Activated CD8-positive, alpha-beta memory T cell treated with anti-CD3 and anti-CD28 coated beads, Interleukin-2, amount 50 U/mL, for 24 hours (primary cell): ENCODE measurements around the gene LGALS14.
"Not testable (repeated sequence)": the region's sequence is repeated elsewhere in the genome, so short reads cannot be mapped to it uniquely, and the experiment has no call there.

Source experiments
- DNase-seq: peaks from one replicate; pipeline ENCODE4 v3.0.0-alpha.2; 2020; ENCODE audit errors: extremely low read depth

The LGALS14 gene, protein sequence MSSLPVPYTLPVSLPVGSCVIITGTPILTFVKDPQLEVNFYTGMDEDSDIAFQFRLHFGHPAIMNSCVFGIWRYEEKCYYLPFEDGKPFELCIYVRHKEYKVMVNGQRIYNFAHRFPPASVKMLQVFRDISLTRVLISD

DNA sequence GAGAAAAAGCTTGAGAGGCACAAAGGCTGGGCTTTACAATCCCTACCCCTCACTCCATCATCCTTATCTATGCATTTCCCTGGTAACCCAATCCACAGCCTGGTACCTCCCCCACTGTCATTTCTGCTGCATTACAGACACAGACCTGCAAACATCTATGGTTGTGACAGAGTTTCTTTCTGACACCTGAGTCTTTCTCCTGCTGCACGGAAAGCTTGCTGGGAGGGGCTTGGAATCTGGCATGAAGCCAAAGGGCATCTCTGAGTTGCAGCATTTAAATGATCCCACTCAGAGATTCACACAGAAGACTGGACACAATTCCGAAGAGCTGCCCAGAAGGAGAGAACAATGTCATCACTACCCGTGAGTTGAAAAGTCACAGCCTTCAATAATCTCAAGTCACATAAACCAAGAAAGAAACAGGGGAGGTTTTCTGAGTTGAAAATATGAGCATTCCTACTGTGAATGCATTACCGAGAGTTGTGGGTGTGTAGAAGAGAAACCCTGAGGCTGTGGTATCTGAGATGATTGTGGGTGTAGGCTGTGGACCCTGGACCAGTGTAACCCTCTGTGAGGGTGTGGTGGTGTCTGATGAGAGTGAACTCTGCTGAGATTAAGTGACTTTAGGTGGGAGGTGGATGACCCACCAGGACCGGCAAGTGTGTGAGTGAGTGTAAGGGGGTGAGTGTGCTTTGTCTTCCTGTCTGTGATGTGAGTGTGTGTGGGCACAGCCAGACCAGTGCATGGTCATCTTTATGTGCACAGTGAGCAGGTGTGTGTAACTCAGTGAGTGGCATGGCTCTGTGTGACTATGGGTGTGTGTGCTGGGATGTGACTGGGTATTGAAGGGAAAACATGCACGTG, at the start of gene LGALS14:
TSS of gene LGALS14 (plus strand) at position 301 of the 864 bp plus-strand sequence. CDS start at position 349, 48 bp downstream.
- DNase-seq = no peak

DNA sequence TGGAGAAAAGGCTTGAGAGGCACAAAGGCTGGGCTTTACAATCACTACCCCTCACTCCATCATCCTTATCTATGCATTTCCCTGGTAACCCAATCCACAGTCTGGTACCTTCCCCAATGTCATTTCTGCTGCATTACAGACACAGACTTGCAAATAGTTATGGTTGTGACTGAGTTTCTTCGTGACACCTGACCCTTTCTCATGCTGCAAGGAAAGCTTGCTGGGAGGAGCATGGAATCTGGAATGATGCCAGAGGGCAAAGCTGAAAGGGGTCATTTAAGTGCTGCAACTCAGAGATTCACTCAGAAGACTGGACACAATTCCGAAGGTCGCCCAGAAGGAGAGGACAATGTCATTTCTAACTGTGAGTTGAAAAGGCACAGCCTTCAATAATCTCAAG, 48.7 kb upstream of the LGALS14 start, which contains the start of gene LGALS16:
TSS of gene LGALS16 (plus strand) at position 301 of the 400 bp plus-strand sequence. CDS start at position 350, 49 bp downstream.
- no peak for DNase-seq

DNA sequence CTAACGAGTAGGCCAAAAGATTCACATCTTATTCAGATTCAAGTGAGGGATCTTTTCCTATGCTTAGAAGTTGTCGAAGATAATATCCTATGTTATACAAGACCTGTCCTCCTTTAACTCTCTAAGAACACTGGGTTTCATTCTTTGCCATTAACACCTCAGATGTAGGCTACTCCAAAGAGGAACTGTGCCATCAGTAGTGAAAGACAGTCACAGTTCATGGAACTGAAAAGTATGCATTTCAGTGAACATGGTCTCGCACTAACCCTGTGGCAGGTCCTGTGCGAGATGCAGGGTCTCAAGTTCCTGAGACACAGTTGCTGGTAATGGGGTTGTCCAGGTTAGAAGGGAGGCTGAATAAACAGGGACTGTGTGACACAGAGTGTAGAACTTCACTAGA, 44.5 kb upstream of the LGALS14 start:
- DNase-seq = no peak

DNA sequence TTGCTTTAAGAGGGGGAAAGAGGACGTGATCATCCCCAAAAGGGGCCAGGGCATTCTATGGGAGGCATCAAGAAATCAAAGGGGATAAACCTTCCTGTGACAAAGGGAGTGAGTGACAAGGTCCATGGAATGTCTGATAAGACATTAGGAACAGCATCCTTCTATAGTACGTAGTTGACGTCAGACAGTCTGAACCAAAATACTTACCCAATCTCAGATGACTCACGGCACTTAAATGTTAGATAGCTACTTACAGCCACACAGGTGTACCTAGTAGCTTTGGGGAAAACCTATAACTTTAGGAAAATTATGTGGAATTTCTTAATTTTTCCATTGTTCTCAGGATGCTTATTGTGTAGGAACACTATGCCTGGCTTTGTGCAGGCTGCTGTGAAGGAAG, 43.6 kb upstream of the LGALS14 start:
- no peak for DNase-seq

DNA sequence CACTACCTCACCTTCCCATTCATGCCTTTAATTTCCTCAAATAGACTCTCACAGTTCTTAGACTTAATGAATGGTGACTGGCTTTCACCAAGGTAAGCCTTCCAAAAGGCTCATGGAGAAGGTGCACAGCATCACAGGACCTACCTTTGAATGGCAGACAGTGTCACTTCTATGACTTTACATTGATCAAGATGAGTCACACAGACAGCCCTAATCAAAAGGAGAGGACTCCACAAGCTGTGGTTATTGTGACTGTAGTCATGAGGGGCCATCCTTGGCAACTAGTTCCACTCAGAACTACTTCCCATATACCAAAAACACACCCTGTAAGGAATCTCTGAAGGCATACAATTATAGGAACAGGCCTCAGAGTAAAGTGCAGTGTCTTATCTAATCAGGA, 42.7 kb upstream of the LGALS14 start:
- DNase-seq = no peak

DNA sequence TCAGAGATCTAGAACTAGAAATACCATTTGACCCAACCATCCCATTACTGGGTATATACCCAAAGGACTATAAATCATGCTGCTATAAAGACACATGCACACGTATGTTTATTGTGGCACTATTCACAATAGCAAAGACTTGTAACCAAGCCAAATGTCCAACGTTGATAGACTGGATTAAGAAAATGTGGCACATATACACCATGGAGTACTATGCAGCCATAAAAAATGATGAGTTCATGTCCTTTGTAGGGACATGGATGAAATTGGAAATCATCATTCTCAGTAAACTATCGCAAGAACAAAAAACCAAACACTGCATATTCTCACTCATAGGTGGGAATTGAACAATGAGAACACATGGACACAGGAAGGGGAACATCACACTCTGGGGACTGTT, 34.4 kb upstream of the LGALS14 start:
- DNase-seq = not testable (repeated sequence)

DNA sequence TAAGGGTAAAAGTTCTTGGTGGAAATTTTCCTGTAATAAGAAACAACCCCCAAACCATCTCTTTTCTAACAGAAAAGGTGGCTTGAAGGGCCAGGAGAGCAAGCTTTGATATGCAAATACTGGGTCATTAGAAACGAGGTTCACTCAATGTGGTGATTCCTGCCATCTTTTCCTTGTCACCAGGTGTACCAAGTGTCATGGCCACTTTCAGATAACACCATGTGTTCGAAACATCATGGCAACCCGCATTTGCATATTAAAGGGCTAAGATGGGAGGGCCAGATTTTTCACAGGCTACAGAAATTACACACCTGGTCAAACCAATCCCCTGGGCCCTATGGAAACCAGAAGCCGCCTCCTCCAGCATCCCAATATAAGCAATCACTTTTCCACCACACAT, 33.3 kb upstream of the LGALS14 start:
- DNase-seq = no peak

DNA sequence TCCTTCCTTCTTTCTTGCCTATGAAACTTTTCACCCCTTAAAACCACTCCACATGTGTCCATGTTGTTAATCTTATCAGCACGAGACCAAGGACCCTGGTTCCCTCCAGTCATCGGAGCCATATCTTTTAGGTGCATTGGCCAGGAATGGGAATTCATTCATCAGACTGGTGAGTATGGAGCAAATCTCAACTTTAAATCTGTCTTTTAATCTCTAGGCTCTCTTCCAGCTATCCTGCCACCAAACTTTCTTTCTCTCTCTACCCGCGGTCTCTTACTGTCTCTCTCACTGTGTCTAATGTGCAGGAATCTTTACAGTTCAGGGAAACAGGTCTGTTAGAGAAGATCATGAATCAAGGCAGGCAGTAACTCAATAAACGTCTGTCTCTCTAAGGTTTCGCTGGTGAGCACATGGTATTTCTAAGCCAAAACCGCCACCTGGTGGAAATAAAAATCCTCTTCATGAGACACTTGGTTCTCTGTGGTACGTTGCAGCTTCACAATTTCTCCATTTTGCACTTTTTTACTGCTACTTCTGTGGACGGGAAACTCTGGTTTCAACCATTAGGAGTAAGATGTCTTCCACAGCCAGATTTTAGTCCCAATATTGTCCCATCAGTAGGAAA, 32.4 kb upstream of the LGALS14 start:
- DNase-seq = no peak

DNA sequence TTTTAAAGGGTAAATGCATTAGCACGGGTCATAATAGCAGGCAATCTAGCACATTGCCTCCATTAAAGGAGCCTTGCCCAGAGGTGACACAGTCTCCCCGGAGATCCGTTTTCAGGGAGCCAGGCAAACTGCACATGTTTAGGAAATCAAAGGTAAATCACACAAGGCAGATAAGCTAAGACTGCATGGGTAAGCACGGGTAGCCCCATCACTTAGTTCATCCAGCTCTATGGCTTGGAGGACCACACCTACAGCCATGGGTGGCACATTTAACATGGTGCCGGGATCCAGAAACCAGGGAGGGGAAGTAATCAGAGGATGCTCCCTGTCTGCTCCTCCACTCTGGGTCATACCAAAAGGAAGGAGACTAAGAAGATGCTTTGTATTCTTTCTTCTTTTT, 31.8 kb upstream of the LGALS14 start:
- DNase-seq = no peak

DNA sequence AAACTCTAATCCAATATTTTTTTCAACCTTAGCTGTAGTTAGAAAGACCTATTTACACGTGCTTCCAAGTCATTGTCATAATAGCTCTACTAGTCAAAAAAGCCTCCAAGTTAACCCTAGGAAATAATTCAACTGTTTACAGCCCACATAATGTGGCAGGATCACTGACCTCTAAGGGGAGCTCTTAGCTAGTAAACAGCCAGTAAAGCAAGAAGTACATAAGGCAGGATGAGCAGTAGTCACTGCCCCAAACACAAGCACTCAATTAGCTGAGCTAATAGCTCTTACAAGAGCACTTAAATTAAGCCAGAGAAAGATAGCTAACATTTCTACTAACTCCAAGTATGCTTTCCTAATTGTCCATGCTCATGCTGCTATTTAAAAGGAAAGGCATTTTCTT, 30.4 kb upstream of the LGALS14 start:
- DNase-seq = not testable (repeated sequence)

DNA sequence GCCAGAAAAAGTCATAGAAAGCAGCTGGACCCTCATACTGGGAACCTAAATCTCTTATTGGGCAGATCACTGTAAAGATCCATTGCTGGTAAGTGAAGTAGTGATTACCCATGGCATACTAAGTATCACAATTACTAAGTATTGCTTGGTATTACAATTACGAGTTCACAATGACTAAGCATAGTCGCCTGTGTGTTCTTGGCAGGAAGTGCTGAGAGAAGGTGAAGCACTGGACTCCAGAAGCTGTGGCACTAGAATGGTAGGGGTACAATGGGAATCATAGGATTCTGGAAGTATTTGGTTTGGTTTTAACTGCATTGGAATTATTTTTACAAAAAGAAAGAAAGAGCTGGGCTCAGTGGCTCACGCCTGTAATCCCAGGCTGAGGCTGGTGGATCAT, 28.3 kb upstream of the LGALS14 start:
- DNase-seq = no peak

DNA sequence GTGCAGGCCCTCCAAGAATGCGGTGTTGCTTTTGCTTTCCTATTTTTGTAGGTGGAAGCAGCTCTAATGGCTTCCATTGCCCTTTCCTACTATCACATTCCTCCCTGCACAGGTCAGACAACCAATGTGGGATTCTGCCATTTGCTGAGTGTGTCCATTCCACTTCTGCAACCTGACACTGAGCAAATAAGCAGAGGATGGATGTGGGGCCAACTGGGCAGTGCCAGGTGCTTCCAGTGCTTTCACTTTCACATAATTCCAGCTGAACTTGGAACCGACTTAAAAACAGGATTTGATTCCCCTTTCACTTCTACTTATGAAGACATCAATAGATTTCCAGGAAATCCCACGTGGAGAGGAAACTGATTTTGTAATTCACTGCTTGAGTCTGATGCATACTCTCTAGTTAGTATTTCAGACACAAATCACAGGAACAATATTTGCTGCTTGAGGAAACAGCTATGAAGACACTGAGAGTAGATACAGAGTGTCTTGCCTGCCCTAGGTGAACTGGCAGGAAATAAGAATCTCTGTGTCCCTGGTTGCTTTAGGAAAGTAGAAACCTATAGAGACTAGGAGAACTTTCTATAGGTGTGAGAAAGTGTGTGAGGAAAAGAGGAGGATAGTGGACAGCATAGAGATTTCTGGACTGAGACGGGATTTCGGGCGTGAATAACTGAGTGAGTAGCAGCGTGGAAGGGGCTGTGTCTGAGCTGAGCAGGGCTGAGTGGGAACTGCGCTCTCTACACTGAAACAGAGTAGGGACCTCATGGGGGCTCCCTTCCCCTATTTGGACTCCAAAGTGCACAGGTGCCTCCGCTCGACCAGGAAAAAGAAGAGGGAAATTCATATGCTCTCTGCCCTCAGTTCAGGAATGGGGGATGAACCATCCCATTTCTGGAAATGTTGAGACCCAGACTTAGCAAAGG, 26.1 kb upstream of the LGALS14 start:
- DNase-seq = no peak

DNA sequence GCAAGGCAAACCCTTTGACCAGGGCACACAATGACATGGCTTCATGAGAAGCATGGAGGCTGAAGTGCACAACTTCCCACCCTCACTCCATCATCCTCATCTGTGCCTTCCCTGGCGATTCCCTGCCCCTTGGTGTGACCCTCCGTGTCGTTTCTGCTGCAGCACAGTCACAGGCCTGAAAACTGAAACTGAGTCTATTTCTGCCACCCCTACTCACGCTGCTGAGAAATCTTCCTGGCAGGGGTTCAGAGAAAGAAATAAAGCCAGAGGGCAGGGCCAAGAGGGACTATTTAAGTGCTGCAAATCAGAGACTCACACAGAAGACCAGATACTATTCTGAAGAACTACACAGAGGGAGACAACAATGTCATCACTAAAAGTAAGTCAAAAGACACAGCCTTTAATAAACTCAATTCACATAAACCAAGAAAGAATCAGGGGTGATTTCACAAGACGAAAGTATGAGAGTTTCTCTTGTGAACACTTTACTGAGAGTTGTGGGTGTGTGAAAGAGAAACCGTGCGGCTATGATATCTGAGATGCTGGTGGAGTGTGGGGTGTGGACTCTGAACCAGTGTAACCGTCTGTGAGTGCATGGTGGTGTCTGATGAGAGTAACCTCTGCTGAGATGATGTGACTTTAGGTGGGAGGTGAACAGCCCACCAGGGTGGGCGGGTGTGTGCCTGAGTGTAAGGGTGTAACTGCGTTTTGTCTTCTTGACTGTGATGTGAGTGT, 25.1 kb upstream of the LGALS14 start:
- DNase-seq = peak; percentile 31

DNA sequence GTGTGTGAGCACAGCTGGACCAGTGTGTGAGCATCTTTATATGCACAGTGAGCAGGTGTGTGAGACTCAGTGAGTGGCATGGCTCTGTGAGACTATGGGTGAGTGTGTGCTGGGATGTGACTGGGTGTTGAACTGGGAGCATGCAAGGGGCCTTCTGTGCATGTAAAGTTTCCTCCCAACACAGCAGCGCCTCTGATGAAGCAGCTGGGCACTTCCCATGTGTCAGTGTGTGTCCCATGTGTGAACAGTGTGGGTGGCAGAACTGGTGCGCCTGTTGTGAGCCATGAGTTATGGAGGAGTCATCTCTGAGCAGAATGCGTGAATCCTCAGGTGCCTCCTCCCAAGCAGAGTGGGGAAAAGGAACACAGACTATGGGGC, 24.5 kb upstream of the LGALS14 start:
- DNase-seq = peak; percentile 13

DNA sequence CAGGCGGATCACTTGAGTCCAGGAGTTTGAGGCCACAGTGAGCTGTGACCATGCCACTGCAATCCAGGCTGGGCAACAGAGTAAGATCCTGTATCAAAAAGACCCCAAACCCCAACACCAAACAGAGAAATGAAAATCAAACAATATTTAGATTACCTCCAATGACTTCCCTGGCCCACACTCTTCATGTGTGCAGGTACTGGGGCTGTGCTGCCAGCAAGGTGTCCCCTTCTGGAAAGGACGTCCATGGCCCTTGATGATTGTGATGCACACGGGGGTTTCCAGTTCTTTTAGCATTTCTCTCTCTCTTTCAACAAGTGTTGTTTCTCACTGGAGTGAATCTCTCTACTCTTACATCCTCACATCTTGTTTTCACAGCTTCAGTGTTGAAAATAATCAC, 23.7 kb upstream of the LGALS14 start:
- DNase-seq = no peak

DNA sequence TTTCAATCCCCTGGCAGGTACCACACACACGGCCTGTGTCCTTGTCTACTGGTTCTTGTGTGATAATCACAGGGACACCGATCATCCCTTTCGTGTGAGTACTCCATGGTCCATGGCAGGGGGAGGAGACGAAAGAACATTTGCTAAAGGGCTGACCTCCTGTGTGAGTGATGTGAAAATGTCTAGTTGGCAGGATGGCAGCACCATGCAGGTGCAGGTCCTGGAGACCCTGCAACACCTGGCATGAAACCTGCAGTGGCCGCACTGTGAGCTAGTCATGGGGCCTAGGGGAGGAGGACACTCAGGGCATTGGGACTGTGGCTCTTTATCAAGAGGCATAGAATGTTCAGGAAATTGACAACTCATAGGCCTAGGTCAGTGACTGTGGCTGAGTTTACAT, 22.9 kb upstream of the LGALS14 start:
- no peak for DNase-seq

DNA sequence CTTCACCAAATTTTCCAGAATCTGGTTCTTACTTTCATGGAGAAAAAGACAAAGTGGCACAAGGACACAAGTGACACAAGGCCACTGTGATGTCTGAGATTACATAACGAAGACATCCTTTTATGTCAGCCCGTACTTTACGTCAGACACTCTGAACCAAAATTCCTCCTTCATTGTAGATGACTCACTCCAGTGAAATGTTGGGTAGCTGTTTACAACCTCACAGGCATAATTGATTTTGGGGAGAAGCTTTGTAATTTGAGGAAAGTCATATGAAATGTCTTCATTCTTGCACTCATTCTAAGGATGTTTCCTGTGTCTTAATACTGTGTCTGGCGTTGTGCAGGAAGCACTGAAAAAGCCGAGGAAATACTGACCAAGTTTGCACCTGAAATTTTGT, 20.0 kb upstream of the LGALS14 start:
- DNase-seq = no peak

DNA sequence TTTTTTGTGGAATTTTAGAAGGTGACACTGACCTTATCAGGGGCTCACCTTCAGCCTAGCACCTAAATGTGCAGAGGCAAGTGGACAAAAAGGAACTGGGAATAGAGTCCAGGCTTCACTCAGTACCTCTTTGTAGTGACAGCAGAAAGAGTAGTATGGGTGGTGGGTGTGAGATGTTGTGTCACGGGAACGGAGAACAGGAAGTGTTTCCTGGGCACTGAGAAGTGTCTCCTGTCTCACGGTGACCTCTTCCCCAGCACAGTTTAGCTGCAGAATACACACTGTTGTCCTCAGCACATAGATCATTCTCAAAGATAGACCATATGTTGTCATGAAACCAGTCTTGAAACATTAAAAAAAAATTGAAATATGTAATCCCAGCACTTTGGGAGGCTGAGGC, 17.5 kb upstream of the LGALS14 start:
- no peak for DNase-seq

DNA sequence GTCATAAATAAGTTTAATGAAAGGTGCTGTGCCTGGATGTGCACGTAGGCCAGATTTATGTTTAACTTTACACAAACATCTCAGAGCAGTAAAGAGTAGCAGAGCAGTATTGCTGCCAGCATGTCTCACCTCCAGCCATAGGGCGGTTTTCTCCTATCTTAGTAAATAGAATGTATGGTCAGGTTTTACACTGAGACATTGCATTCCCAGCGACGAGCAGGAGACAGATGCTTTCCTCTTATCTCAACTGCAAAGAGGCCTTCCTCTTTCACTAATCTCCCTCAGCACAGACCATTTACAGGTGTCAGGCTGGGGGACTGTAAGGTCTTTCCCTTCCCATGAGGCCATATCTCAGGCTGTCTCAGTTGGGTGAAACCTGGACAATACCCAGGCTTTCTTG, 15.6 kb upstream of the LGALS14 start:
- DNase-seq = not testable (repeated sequence)

DNA sequence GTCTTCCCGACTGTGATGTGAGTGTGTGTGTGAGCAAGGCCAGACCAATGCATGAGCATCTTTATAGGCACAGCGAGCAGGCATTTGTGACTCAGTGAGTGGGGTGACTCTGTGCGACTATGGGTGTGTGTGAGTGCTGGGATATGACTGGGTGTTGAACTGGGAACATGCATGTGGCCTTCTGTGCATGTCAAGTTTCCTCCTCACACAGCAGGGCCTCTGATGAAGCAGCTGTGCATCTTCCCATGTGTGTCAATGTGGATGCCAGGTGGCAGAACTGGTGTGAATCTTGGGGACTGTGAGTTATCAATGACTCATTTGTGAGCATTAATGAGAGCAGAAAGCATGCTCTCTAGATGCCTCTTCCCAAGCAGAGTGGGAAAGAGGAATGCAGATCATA, 12.1 kb upstream of the LGALS14 start:
- DNase-seq = no peak

DNA sequence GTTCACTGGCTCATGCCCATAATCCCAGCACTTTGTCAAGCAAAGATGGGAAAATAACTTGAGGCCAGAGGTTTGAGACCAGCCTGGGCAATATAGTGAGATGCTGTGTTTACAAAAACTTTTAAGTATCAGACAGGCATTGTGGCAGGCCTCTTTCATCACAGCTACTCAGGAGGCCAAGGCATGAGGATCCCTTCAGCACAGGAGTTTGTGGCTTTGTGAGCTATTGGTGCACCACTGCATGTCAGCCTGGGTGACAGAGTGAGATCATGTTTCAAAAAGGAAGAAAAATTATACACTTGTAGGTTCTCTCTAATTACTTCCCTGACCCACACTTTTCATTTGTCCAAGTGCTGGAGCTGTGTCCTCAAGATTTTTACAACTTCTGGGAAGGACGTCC, 11.5 kb upstream of the LGALS14 start:
- no peak for DNase-seq
